Loucy (cell line): ENCODE data around the gene AZGP1.

Experiments
- H2AFZ ChIP-seq: fragments of 200-600 bp; sonication (generic); 2 replicates; pipeline ENCODE4 v1.6.0; 2016; ENCODE audit warnings: antibody characterized with exemption, mild to moderate bottlenecking, low read length, moderate library complexity
- H3F3A ChIP-seq: fragments of 200-600 bp; 2 replicates; pipeline ENCODE4 v1.6.0; 2016; ENCODE audit warnings: antibody characterized with exemption, low read depth, mild to moderate bottlenecking
- H3K27me3 ChIP-seq: fragments of 200-600 bp; sonication (generic); 2 replicates; pipeline ENCODE4 v1.6.1; 2014; ENCODE audit warnings: low read length, mild to moderate bottlenecking; ENCODE audit not compliant: insufficient read depth, poor library complexity, severe bottlenecking
- H3K36me3 ChIP-seq: fragments of 200-600 bp; sonication (generic); 2 replicates; pipeline ENCODE4 v1.6.1; 2016; ENCODE audit warnings: low read length; ENCODE audit not compliant: insufficient read depth
- H3K4me1 ChIP-seq: fragments of 200-600 bp; sonication (generic); 2 replicates; pipeline ENCODE4 v1.5.1; 2014; ENCODE audit warnings: low read length, mild to moderate bottlenecking; ENCODE audit not compliant: insufficient read depth, poor library complexity, severe bottlenecking
- H3K4me2 ChIP-seq: fragments of 200-600 bp; sonication (generic); 2 replicates; pipeline ENCODE4 v1.6.0; 2014; ENCODE audit warnings: antibody characterized with exemption, low read length, low read depth, mild to moderate bottlenecking; ENCODE audit not compliant: poor library complexity, severe bottlenecking
- H3K4me3 ChIP-seq: fragments of 200-600 bp; sonication (generic); 2 replicates; pipeline ENCODE4 v1.5.1; 2014; ENCODE audit warnings: low read length, mild to moderate bottlenecking, mixed read lengths; ENCODE audit not compliant: poor library complexity, severe bottlenecking
- H3K79me2 ChIP-seq: fragments of 200-600 bp; sonication (generic); 2 replicates; pipeline ENCODE4 v1.6.1; 2014; ENCODE audit warnings: low read length; ENCODE audit not compliant: insufficient read depth
- H3K9ac ChIP-seq: fragments of 200-600 bp; sonication (generic); 2 replicates; pipeline ENCODE4 v1.6.0; 2014; ENCODE audit warnings: mild to moderate bottlenecking, low read depth, low read length, moderate library complexity; ENCODE audit not compliant: poor library complexity, severe bottlenecking
- H3K9me2 ChIP-seq: fragments of 200-600 bp; sonication (generic); replicated peaks from 2 replicates; pipeline ENCODE4 v1.6.1; 2016; ENCODE audit warnings: low read depth, low read length, mixed read lengths
- H3K9me3 ChIP-seq: fragments of 200-600 bp; sonication (generic); 2 replicates; pipeline ENCODE4 v1.6.1; 2014; ENCODE audit warnings: mild to moderate bottlenecking, antibody characterized with exemption, low read length, low read depth; ENCODE audit not compliant: insufficient read depth
- H4K20me1 ChIP-seq: fragments of 200-600 bp; sonication (generic); 2 replicates; pipeline ENCODE4 v1.6.0; 2014; ENCODE audit warnings: antibody characterized with exemption, low read length, mild to moderate bottlenecking; ENCODE audit not compliant: insufficient read depth, poor library complexity, severe bottlenecking
- EZH2phosphoT487 ChIP-seq: fragments of 200-600 bp; IDR thresholded peaks from 2 replicates; pipeline ENCODE4 v1.6.1; 2018; ENCODE audit warnings: antibody characterized with exemption, mild to moderate bottlenecking, moderate library complexity, borderline replicate concordance
- TF ChIP-seq, protein P1 (sequence below): fragments of 200-600 bp; sonication (generic); conservative IDR thresholded peaks from 2 replicates; pipeline ENCODE4 v1.5.1; 2014; ENCODE audit warnings: mild to moderate bottlenecking, antibody characterized with exemption, low read length

Gene AZGP1

GRCh38 chr7:100022621-100023020 is 46.8 kb upstream of the AZGP1 start:
- Histone ChIP-seq H3K4me3 (no peak overlapping the region), H3K9me2 (no peaks in the 10 kb centered on the region), H3K9ac (no peak overlapping the region), H3K9me3 (no peaks in the 10 kb centered on the region), H3K36me3 (peaks cover 38% of the 10 kb centered on the region; the same call in 1 of the 2 replicates), H3K27me3 (no peaks in the 10 kb centered on the region), H3K79me2 (peaks cover 46% of the 10 kb centered on the region), H3K4me2 (no peak overlapping the region), H2AFZ (no peak overlapping the region), H3F3A (no peaks in the 10 kb centered on the region), H3K4me1 (peaks cover 5% of the 10 kb centered on the region), H4K20me1 (peaks cover 20% of the 10 kb centered on the region)
- TF ChIP-seq, protein P1, sequence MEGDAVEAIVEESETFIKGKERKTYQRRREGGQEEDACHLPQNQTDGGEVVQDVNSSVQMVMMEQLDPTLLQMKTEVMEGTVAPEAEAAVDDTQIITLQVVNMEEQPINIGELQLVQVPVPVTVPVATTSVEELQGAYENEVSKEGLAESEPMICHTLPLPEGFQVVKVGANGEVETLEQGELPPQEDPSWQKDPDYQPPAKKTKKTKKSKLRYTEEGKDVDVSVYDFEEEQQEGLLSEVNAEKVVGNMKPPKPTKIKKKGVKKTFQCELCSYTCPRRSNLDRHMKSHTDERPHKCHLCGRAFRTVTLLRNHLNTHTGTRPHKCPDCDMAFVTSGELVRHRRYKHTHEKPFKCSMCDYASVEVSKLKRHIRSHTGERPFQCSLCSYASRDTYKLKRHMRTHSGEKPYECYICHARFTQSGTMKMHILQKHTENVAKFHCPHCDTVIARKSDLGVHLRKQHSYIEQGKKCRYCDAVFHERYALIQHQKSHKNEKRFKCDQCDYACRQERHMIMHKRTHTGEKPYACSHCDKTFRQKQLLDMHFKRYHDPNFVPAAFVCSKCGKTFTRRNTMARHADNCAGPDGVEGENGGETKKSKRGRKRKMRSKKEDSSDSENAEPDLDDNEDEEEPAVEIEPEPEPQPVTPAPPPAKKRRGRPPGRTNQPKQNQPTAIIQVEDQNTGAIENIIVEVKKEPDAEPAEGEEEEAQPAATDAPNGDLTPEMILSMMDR = no peak
- TF ChIP-seq EZH2phosphoT487 = no peak

DNA sequence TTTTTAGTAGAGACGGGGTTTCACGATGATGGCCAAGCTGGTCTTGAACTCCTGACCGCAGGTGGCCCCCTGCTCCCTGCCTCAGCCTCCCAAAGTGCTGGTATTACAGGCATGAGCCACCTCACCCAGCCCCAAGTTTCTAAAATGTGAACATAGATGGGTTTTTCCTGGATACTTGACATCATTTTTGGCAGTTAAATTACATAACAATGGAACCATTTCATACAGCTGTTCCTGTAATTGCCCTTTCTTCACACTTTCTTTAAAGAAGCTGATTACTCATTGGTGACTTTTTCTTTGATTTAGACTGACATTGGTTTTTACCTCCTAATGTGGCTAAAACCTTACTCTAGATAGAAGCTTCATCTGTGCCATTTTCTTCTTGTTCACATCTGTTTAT is 45.5 kb upstream of the AZGP1 start:
- H3K4me1 ChIP-seq = peaks cover 16% of the 10 kb centered on the region
- H3K9ac ChIP-seq = no peak overlapping the region
- no peak overlapping the region for H2AFZ ChIP-seq
- no peaks in the 10 kb centered on the region for H3K9me2 ChIP-seq
- peaks cover 33% of the 10 kb centered on the region; the same call in 1 of the 2 replicates for H3K36me3 ChIP-seq
- no peaks in the 10 kb centered on the region for H3F3A ChIP-seq
- H3K9me3 ChIP-seq = no peaks in the 10 kb centered on the region
- H4K20me1 ChIP-seq = peaks cover 33% of the 10 kb centered on the region
- no peak overlapping the region for H3K4me3 ChIP-seq
- no peaks in the 10 kb centered on the region for H3K27me3 ChIP-seq
- no peak overlapping the region for H3K4me2 ChIP-seq
- H3K79me2 ChIP-seq = peaks cover 59% of the 10 kb centered on the region
- TF ChIP-seq, protein P1 = no peak
- TF ChIP-seq EZH2phosphoT487 = no peak

- Histone ChIP-seq H3K9me3 (no peaks in the 10 kb centered on the region), H3F3A (no peaks in the 10 kb centered on the region), H3K79me2 (peaks cover 66% of the 10 kb centered on the region), H4K20me1 (peaks cover 37% of the 10 kb centered on the region), H3K9ac (no peak overlapping the region), H3K4me2 (peak overlapping the region; percentile 41), H3K4me1 (peaks cover 22% of the 10 kb centered on the region), H3K4me3 (no peak overlapping the region), H3K9me2 (no peaks in the 10 kb centered on the region), H2AFZ (no peak overlapping the region), H3K27me3 (no peaks in the 10 kb centered on the region), H3K36me3 (peaks cover 20% of the 10 kb centered on the region; the same call in 1 of the 2 replicates)
- TF ChIP-seq, protein P1 = no peak
- no peak for TF ChIP-seq EZH2phosphoT487
Measured at GRCh38 chr7:100019908-100020307, 44.1 kb upstream of the AZGP1 start.
